Measurements from ENCODE around the gene IRX4. TPM values are rescaled to one million over a fixed set of nuclear protein-coding genes. Genes with fewer than 3 reads are reported as not detected.

The IRX4 gene
- total and polyA plus RNA-seq, 2 experiments from 2014 or later: 0.82 to 1.7 TPM

GRCh38 chr5:1831257-1831656, 51.5 kb downstream of the IRX4 start:
- H3K4me3 Mint-ChIP-seq: no peak overlapping the region; the same call in 2 of the 3 replicates
- Histone ChIP-seq H3K79me2 (replicated peaks; ENCODE audit: insufficient read depth) (no peaks in the 10 kb centered on the region), H3K36me3 (ENCODE audit: insufficient read depth) (no peaks in the 10 kb centered on the region), H3K27ac (ENCODE audit: low read depth) (no peak overlapping the region), H3K4me3 (no peak overlapping the region), H2AFZ (no peak overlapping the region), H4K20me1 (replicated peaks; ENCODE audit: insufficient read depth) (peaks cover 4% of the 10 kb centered on the region; the same call in 1 of the 2 replicates), H3K27me3 (ENCODE audit: insufficient read depth) (no peaks in the 10 kb centered on the region), H3K4me2 (no peak overlapping the region), H3F3A (replicated peaks; ENCODE audit: low read depth) (no peaks in the 10 kb centered on the region), H3K4me1 (ENCODE audit: insufficient read depth) (peaks cover 20% of the 10 kb centered on the region), H3K9me2 (ENCODE audit: insufficient read depth) (no peaks in the 10 kb centered on the region)
- H3K36me3 Mint-ChIP-seq (ENCODE audit: low read depth): no peaks in the 10 kb centered on the region
- H3K27ac Mint-ChIP-seq: no peak overlapping the region
- peaks cover 18% of the 10 kb centered on the region for H3K27me3 Mint-ChIP-seq (ENCODE audit: insufficient read depth, low read depth, poor library complexity)
- no peak for ATAC-seq
- peaks cover 50% of the 10 kb centered on the region for H3K4me1 Mint-ChIP-seq
- TF ChIP-seq POLR2AphosphoS5 (IDR thresholded peaks at IDR 0.05; ENCODE audit: low read depth) (no peak), ZNF462 (CRISPR knock-in tag; IDR thresholded peaks at IDR 0.05) (no peak), ETS1 (IDR thresholded peaks at IDR 0.05) (no peak), EZH2 (IDR thresholded peaks at IDR 0.05; ENCODE audit: low read depth, unreplicated experiment) (no peak), CTCF (conservative IDR thresholded peaks at IDR 0.05; ENCODE audit: low read depth in 2 of 2) (no peak), JUNB (IDR thresholded peaks at IDR 0.05; ENCODE audit: unreplicated experiment) (no peak), STAT1 (IDR thresholded peaks at IDR 0.05; ENCODE audit: unreplicated experiment) (no peak), ZNF114 (CRISPR knock-in tag; IDR thresholded peaks at IDR 0.05) (no peak), ZNF331 (CRISPR knock-in tag; IDR thresholded peaks at IDR 0.05; ENCODE audit: low read depth) (no peak), EZH2phosphoT487 (IDR thresholded peaks at IDR 0.05; ENCODE audit: unreplicated experiment) (no peak)
- no peak for DNase-seq (ENCODE audit: low spot score)
- no peaks in the 10 kb centered on the region for H3K9me3 Mint-ChIP-seq

Data from GM23338 (cell line).